Esophagus (tissue), 2 donors: ENCODE results near the gene PHF12. TPM values are rescaled to one million over a fixed set of nuclear protein-coding genes. Genes with fewer than 3 reads are reported as not detected.

Experiments used
- H3K27ac ChIP-seq, 2 donors: one replicate each; pipeline ENCODE4 v1.5.1; 2013; ENCODE audit warnings: low read depth in 2 of 2, mild to moderate bottlenecking in 2 of 2, inconsistent platforms in 1 of 2, low read length in 1 of 2, moderate library complexity in 1 of 2
- H3K27me3 ChIP-seq, 2 donors: one replicate each; pipeline ENCODE4 v1.6.1; 2013; ENCODE audit warnings: low read length in 2 of 2, control low read depth in 1 of 2, mild to moderate bottlenecking in 1 of 2; ENCODE audit not compliant: insufficient read depth in 2 of 2, control insufficient read depth in 1 of 2
- H3K36me3 ChIP-seq, 2 donors: one replicate each; pipeline ENCODE4 v1.6.1; 2013; ENCODE audit warnings: low read length in 1 of 2; ENCODE audit not compliant: control insufficient read depth in 2 of 2, insufficient read depth in 2 of 2
- H3K4me1 ChIP-seq, 2 donors: one replicate each; pipeline ENCODE4 v1.6.1; 2013; ENCODE audit warnings: low read length in 1 of 2; ENCODE audit not compliant: control insufficient read depth in 2 of 2, insufficient read depth in 2 of 2
- H3K4me3 ChIP-seq, 2 donors: one replicate each; pipeline ENCODE4 v1.5.1; 2013; ENCODE audit warnings: low read length in 2 of 2, mild to moderate bottlenecking in 2 of 2, low read depth in 1 of 2, moderate library complexity in 1 of 2
- H3K9me3 ChIP-seq, 2 donors: one replicate each; pipeline ENCODE4 v1.6.1; 2013; ENCODE audit warnings: mild to moderate bottlenecking in 2 of 2, low read depth in 1 of 2, low read length in 1 of 2, moderate library complexity in 1 of 2; ENCODE audit not compliant: control insufficient read depth in 2 of 2, insufficient read depth in 1 of 2
- whole genome bisulfite sequencing, 2 donors: extraction: QIAGEN DNeasy Blood & Tissue Kit; methylation state at CpG; one replicate each; pipeline ENCODE4 v1.1.7; 2013; 5-methylcytosine and 5-hydroxymethylcytosine counted together
- polyA plus RNA-seq, 2 donors: library from polyadenylated mRNA; stranded (reverse); fragments of 200-250 nt; gene quantifications; one replicate each; pipeline ENCODE4 v1.2.3, GENCODE V29; 2013
- donor health status: healthy with polysubstance abuse.
- donor health status: Bipolar disorder and iron deficiency.

PHF12 gene
- polyA plus RNA-seq, 2 donors = 8.6 to 9.1 TPM

DNA sequence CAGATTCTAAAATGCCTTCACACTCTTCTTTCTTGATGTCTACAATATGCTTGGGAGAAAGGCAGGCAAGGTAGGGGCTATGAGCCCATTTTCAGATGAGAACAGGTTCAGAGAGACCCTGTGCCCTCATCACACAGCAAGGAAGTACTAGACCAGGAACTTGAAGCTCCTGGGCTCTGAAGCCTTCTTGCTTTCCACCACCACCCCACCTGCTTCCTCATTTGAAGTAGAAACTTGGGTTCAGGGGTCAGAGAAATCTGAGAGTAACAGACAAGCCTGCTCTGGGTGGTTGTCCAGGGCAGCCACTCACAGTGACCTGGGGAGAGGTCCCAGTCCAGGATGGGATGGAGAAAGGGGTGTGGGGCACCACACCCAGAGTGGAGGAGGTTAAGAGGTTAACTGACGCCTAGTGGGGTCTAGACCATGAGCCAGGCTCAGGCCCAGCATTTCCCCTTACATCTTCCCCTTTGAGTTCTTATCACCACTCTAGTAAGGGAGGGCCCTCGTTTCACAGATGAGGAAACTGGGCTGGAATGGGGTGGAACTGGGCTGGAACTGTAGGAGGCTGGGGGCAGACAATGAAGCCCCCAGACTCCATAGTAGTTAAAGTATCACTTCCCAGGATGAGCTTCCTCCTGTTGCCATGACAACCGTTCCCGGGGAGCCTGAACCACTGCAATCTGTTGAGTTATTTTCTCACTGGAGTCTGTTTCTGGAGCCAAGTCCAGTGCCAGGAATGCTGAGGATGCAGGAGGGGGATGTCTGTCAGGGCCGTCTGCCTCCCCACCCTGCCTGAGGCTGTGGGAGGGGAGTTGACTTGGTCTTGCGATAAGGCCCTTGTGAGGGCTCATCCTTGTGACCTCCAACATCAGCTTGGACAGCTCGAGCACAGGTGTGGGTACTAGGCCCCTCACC, 16.2 kb upstream of the PHF12 start:
- H3K36me3 ChIP-seq = no peaks in the 10 kb centered on the region
- H3K4me3 ChIP-seq = no peak overlapping the region
- WGBS, 2 donors = 49 to 53% methylated on average over 7 of the region's 7 CpGs
- H3K27ac ChIP-seq = no peak overlapping the region
- no peaks in the 10 kb centered on the region for H3K9me3 ChIP-seq
- peaks cover 2% of the 10 kb centered on the region in 2 donors for H3K4me1 ChIP-seq
- no peaks in the 10 kb centered on the region for H3K27me3 ChIP-seq

DNA sequence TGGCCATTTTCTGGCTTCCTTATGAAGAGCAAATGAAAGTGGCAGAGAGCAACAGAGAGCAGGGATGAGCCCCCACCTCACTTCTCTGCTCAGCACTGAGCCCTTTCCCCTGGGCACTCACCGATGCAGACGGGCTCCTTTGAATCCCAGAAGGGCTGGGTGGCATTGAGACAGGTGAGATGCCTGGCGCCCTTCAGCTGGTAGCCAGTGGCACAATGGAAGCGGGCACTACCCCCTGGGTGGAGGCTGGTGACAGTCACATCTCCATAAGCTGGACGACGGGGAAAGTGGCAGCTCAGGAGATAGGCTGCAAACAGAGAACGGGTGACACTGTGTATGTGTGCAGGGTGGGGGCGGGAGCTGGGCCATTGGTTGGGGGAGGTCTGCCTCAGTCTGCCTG, 12.5 kb upstream of the PHF12 start:
- H3K36me3 ChIP-seq = no peaks in the 10 kb centered on the region
- WGBS, 2 donors = 61 to 62% methylated on average over 8 of the region's 8 CpGs
- H3K27ac ChIP-seq = no peak overlapping the region
- no peak overlapping the region for H3K4me3 ChIP-seq
- H3K4me1 ChIP-seq = peaks cover 0 to 2% of the 10 kb centered on the region in 2 donors
- H3K27me3 ChIP-seq = no peaks in the 10 kb centered on the region
- H3K9me3 ChIP-seq = no peaks in the 10 kb centered on the region

DNA sequence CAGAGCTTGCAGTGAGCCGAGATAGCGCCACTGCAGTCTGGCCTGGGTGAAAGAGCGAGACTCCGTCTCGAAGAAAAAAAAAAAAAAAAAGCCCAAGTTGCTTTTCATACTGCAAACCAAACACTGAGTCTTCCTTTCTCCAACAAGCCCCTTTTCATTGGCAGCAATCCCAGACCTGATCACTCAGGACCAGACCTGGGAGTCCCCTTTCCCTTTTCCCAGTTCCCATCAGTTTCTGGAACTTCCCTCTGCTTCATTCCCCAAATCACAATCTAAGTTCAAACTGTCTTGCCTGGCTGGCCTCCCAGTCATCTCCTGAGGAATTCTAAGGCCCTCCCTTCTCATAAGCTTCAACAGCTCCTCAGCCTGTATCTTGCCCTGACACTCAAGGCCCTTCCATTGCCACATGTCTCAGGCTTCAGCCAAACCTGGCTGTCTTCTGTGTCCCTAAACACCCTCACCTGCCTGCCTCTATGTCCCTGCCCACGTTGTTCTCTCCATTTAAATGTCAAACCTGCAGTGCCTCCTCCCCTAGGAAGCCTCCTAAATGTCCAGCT, 11.8 kb upstream of the PHF12 start:
- Histone ChIP-seq H3K27ac (no peak overlapping the region), H3K4me1 (no peaks in the 10 kb centered on the region), H3K36me3 (no peaks in the 10 kb centered on the region), H3K9me3 (no peaks in the 10 kb centered on the region), H3K4me3 (no peak overlapping the region), H3K27me3 (no peaks in the 10 kb centered on the region)
- 55 to 65% methylated on average over 6 of the region's 6 CpGs for WGBS, 2 donors

DNA sequence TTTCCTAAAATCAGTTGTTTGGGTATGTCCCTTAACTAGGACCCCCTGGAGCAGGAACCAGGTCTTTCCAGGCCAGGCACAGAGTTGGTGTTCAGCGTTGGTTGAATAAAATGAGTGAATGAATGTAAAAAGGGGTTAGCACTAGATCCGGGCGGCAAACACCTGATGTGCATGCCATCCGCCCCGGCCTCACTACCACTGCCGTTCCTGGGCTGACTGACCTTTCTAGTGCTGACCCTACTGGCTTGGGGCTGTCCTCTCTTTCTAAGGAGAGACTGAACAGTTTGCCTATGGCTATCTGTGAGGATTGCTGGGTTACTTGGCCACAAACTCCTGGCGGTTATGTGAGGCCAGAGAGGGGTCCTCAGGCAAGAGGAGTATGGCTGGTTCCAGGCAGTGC, 10.1 kb upstream of the PHF12 start:
- Histone ChIP-seq H3K27ac (no peak overlapping the region), H3K27me3 (no peaks in the 10 kb centered on the region), H3K36me3 (no peaks in the 10 kb centered on the region), H3K4me3 (no peak overlapping the region), H3K9me3 (no peaks in the 10 kb centered on the region), H3K4me1 (no peaks in the 10 kb centered on the region)
- 85 to 93% methylated on average over 7 of the region's 7 CpGs for WGBS, 2 donors

DNA sequence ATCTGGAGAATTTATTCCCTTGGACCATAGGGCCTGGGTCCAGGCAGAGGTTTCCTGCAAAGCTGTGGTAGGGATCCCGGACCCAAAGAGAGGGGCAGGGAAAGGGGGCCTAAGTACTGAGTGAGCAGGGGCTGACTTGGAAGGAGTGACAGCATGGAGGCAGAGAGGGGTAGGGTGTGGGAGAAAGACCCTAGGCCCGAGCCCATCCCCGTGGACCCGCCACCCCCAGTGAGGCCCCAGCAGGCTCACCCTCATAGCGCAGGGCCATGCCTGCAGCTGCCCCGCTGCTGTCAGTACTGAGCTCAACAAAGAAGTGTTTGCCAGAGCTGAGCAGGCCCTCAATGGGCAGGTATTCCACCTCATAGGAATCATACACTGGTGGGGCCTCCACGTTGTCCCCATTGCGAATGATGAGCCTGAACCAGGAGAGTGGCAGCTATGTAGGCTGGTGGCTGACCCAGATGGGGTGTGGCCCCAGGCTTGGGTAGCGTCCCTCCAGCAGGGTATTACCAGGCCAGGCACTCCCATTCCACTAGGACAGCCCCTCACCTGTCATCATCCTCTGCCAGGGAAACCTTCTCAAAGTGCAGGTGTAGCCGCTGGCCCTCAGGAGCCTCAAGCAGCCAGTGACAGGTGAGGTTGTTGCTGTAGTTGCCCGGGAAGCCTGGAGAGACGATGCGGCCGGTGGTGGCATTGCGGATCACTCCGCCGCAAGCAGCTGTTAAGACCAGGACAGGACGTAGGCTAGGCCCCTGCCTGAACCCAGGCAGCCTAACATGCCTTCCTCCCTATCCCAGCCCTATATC, 9.1 kb upstream of the PHF12 start:
- Histone ChIP-seq H3K36me3 (no peaks in the 10 kb centered on the region), H3K9me3 (no peaks in the 10 kb centered on the region), H3K4me3 (no peak overlapping the region), H3K27me3 (no peaks in the 10 kb centered on the region), H3K4me1 (no peaks in the 10 kb centered on the region), H3K27ac (no peak overlapping the region)
- WGBS, 2 donors = 94% methylated on average over 18 of the region's 18 CpGs

DNA sequence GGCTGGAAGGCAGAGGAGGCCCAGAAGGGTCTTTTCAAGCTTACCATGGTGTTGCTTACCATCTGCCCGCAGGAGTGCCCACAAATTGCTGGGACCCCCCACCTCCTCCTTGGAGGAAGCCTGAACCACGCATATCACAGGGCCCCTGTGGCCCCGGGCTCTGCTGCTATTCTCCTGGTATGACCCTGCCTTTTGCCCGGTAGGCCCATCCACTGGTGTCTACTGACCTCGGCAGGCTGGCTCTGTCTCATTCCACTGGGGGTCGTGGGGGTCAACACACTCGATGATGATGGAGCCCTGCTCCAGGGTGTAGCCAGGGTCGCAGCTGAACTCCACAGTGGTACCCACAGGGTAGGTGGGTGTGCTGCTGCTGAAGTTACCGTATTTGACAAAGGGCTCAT, 8.2 kb upstream of the PHF12 start:
- H3K27me3 ChIP-seq = no peaks in the 10 kb centered on the region
- H3K9me3 ChIP-seq = no peaks in the 10 kb centered on the region
- H3K36me3 ChIP-seq = no peaks in the 10 kb centered on the region
- 78 to 86% methylated on average over 9 of the region's 9 CpGs for WGBS, 2 donors
- H3K4me1 ChIP-seq = no peaks in the 10 kb centered on the region
- no peak overlapping the region for H3K4me3 ChIP-seq
- no peak overlapping the region for H3K27ac ChIP-seq

DNA sequence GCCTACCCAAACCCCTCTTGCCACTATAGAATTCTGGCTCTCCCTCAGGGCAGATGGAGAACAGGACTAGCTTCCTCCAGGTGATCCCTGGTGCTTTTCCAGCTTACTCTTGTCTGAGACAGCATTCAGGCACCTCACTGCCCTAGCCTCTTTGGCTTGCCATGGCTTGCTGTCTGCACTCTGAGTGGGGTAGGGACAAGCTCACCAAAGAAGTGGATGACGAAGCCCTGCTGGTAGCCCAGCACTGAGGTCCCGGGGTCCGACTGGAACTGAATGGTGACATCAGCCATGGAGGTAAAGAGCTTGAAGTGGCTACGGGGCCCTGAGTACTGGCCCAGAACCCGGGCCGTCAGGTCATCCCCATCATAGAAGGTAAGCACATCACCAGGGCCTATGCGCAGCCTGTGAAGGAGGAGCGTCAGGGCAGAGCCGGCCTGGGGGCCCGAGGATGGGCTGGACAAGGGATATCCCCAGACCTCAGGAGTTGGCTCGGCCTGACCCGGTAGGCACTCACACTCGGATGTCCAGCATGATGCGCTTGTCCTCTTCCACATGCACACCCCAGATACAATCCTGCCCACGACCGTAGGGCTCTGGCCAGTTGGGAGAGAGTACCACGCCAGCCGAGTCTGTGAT, 7.6 kb upstream of the PHF12 start:
- H3K27ac ChIP-seq = no peak overlapping the region
- H3K36me3 ChIP-seq = no peaks in the 10 kb centered on the region
- 89 to 91% methylated on average over 18 of the region's 18 CpGs for WGBS, 2 donors
- no peaks in the 10 kb centered on the region for H3K4me1 ChIP-seq
- H3K9me3 ChIP-seq = no peaks in the 10 kb centered on the region
- H3K4me3 ChIP-seq = no peak overlapping the region
- H3K27me3 ChIP-seq = no peaks in the 10 kb centered on the region

DNA sequence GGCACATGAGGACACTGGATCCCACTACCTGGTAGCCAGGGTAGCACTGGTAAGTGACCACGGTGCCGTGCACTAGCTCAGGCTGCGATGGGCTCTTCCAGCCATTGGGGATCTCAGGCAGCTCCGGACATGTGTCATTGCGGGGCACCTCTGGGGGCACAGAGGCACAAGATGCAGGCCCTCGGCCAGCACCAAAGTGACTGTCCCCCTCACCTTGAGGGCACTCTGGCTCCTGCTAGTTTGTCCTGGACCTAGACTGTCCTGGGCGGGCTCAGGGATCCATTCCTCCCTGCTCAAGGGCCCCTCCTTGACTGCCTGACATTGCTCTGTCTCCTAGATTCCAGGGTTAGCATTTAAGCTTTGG, 6.7 kb upstream of the PHF12 start:
- H3K36me3 ChIP-seq = no peaks in the 10 kb centered on the region
- no peak overlapping the region for H3K4me3 ChIP-seq
- H3K9me3 ChIP-seq = no peaks in the 10 kb centered on the region
- no peaks in the 10 kb centered on the region for H3K27me3 ChIP-seq
- 94 to 97% methylated on average over 7 of the region's 7 CpGs for WGBS, 2 donors
- H3K4me1 ChIP-seq = no peaks in the 10 kb centered on the region
- H3K27ac ChIP-seq = no peak overlapping the region

DNA sequence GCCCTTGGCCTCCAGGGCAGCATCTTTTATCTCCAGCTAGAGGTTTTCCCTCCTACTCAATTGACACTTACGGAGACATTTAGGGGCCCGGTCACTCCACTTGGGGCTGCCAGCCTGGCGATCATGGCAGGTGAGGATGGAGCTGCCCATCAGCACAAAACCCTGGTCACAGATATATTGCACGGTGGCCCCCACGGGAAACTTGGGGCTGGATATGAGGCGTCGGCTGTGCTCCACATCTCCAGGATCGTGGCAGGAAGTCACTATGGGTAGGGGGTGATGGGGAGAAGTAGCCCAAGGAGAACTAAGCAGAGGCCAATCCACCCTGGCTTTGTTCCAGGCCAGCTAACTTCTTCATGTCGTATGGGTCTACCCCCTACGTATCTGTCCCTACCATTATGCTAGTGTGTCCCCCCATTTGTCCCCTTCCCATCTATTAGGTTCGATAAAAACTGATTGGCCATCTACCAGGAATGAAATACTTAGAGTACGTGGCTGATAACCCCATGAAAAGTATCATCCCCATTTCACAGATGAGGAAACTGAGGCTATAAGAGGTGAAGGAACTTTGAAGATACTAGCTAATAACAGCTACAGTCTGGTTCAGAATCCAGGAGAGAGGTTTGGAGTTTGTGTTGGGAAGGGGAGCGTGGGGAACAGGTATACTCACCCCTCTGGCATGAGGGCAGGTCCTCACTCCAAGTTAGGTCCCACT, 6.1 kb upstream of the PHF12 start:
- Histone ChIP-seq H3K9me3 (no peaks in the 10 kb centered on the region), H3K27me3 (no peaks in the 10 kb centered on the region), H3K36me3 (no peaks in the 10 kb centered on the region), H3K27ac (no peak overlapping the region), H3K4me1 (no peaks in the 10 kb centered on the region), H3K4me3 (no peak overlapping the region)
- WGBS, 2 donors = 91 to 92% methylated on average over 13 of the region's 13 CpGs
